ENCODE measurements around the gene FMO5.
A peak's percentile ranks its signal among the peaks of the same experiment; 100 is the strongest.

Gene FMO5

GRCh38 chr1:147185432-147185831 lies 39.7 kb downstream of the FMO5 start:
- no peak for TF ChIP-seq CTCF (IDR thresholded peaks at IDR 0.05; ENCODE audit: borderline replicate concordance, control extremely low read depth, extremely low read depth, insufficient read depth, missing control alignments)
- in situ Hi-C loops (cut with MboI; ENCODE audit: low sequenced_read_pairs, unreplicated experiment): no loop called here
- no peak for DNase-seq (ENCODE audit: low spot score)

GRCh38 chr1:147177611-147178380 lies 47.3 kb downstream of the FMO5 start:
- in situ Hi-C loops (cut with MboI; ENCODE audit: low sequenced_read_pairs, unreplicated experiment): loop anchor here (10.0 kb wide), 1 partner anchor 47 kb away; the partner anchor contains the start of gene FMO5
- no peak for TF ChIP-seq CTCF (IDR thresholded peaks at IDR 0.05; ENCODE audit: borderline replicate concordance, control extremely low read depth, extremely low read depth, insufficient read depth, missing control alignments)

GRCh38 chr1:147172168-147173016 lies 52.7 kb downstream of the FMO5 start, which contains the start of gene PRKAB2:
Gene PRKAB2, minus strand, starts transcription at chr1:147172470. Its CDS starts 326 bp downstream, at chr1:147172144.
- in situ Hi-C loops (cut with MboI; ENCODE audit: low sequenced_read_pairs, unreplicated experiment): loop anchor here (10.0 kb wide), 1 partner anchor 52 kb away; the partner anchor contains the start of gene FMO5
- DNase-seq (ENCODE audit: low spot score): peak; percentile 95
- TF ChIP-seq CTCF (IDR thresholded peaks at IDR 0.05; ENCODE audit: borderline replicate concordance, control extremely low read depth, extremely low read depth, insufficient read depth, missing control alignments): peak; percentile 99

More at GRCh38 chr1:147177611-147178380, 47.3 kb downstream of the FMO5 start:
- no peak for DNase-seq (ENCODE audit: low spot score)

GRCh38 chr1:147171399-147172167 lies 53.6 kb downstream of the FMO5 start:
- DNase-seq (ENCODE audit: low spot score): no peak
- in situ Hi-C loops (cut with MboI; ENCODE audit: low sequenced_read_pairs, unreplicated experiment): loop anchor here (10.0 kb wide), 1 partner anchor 53 kb away; the partner anchor contains the start of gene FMO5
- no peak for TF ChIP-seq CTCF (IDR thresholded peaks at IDR 0.05; ENCODE audit: borderline replicate concordance, control extremely low read depth, extremely low read depth, insufficient read depth, missing control alignments)

- TF ChIP-seq CTCF (IDR thresholded peaks at IDR 0.05; ENCODE audit: borderline replicate concordance, control extremely low read depth, extremely low read depth, insufficient read depth, missing control alignments): no peak
- in situ Hi-C loops (cut with MboI; ENCODE audit: low sequenced_read_pairs, unreplicated experiment): loop anchor here (10.0 kb wide), 1 partner anchor 55 kb away; the partner anchor contains the start of gene FMO5
- no peak for DNase-seq (ENCODE audit: low spot score)
Observed at GRCh38 chr1:147169840-147170674, 55.1 kb downstream of the FMO5 start.
